GM19468 (cell line): Measurements from ENCODE around the gene KMT5C.
A peak's percentile ranks its signal among the peaks of the same experiment; 100 is the strongest.

Source experiments
- ATAC-seq: cut with Tn5 transposase; IDR thresholded peaks from one replicate; pipeline ENCODE4 v1.9.1; 2021; ENCODE audit warnings: mild to moderate bottlenecking, moderate library complexity, moderate number of reproducible peaks; ENCODE audit not compliant: unreplicated experiment; ENCODE audit errors: extremely low read depth

The KMT5C gene

DNA sequence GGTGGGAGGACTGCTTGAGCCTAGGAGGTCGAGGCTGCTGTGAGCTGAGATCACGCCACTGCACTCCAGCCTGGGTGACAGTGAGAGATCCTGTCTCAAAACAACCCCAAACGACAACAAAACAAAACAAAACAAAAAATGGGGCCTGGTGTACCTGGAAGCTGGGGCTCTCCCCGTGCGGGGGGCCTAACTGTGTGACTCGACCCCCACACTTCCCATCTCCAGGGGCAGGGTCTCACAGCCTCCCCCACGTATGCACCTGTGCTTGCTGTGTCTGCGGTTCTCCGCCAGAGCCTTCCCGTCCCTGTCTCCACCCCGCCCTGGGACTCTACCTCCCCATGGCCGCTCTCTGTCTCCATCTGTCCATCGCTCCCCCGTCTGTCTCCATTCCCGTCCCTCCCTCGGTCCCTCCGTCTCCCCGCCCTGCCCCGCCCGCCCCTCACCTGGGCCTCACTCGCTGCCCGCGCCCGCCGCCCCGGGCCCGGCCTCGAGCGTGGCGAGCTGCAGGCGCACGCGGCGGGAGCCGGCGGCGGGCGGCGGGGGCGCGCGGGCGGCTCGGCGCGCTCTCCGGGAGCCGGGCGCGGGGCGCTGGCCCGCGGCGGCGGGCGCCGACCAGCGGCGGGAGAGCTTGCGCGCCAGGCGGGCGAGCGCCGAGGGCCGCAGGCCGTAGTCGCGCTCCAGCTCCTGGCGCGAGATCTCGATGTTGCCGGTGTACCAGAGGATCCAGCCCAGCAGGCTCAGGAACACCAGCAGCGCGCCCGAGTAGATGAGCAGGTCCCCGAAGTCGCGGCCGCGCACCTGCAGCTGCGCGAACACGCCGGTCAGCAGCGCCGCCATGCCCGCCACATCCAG lies 43.8 kb downstream of the KMT5C start:
- no peak for ATAC-seq

DNA sequence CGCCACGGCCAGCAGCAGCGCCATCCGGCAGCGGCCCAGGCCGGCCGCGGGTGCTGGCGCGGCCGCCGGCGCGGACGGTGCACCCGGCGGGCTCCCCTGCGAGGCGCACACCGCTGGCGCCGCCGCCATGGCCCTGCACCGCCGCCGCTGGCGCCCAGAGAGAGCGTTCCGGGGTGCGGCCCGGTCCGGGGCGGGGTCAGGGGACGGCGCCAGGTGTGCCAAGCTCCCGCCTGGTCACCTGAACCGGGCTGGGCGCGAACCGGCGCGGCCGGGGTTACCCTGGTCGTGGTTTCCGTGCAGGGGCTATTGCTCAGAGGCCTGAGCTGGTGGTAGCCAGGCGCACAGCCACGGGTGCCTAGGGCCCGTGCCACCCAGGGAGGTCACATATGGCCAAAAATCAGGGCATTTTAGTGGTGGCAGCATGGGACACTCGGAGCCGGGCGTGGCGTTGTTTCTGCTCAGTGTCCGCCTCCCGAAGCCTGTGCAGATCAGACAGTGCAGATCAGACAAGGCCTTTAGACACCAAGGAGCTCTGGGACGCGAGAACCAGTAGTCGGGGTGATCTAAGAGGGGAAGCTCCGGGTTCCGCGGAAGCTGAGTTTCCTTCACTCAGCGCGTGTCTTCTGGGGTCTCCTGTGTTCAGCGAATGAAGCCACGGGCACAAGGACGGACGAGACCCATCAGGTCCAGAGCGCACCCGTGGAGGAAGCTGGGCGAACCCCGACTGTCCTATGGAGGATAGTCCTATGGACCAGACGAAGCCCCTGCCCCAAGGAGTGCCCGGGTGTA lies 44.6 kb downstream of the KMT5C start, which contains the start of gene TMEM238:
Gene TMEM238 (minus strand): TSS at position 162 of the 789 bp plus-strand sequence. CDS start 33 bp downstream, at position 129.
- ATAC-seq: no peak

DNA sequence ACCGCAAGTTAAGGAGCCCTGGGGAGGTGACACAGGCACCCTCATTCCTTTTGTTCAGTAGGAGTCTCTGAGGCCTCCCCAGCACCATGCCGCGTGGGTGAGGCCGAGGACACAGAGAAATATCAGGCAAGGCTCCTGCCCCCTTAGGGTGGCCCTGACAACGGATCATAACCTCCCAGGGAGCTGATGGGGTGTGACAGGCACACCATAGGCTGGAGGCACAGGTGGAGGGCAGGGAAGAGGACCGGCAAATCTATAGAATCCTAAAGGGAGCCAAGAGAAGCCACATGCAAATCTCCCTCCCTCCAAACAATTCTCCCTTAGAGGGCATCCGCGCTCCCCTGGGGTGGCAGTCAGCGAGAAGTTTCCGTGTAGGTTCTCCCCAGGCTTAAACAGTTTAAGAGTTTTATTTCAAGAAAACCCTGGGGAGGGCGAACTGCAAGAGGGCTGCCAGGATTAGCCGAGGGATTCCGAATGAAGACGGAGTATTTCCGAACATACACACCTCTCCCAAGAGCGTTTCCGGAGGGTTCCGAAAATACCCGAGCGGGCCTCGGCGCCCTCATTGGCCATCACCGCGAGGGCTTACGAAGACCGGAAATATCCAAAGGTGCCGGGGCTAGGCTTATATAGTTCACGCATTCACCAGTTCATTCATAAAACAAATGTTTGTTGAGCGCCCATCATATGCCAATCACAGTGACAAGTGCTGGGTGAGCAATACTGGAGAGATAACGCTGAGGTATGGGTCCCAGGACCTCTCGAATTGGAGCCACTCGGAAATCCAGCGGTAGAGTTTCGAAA lies 45.4 kb downstream of the KMT5C start:
- ATAC-seq: peak; percentile 16

DNA sequence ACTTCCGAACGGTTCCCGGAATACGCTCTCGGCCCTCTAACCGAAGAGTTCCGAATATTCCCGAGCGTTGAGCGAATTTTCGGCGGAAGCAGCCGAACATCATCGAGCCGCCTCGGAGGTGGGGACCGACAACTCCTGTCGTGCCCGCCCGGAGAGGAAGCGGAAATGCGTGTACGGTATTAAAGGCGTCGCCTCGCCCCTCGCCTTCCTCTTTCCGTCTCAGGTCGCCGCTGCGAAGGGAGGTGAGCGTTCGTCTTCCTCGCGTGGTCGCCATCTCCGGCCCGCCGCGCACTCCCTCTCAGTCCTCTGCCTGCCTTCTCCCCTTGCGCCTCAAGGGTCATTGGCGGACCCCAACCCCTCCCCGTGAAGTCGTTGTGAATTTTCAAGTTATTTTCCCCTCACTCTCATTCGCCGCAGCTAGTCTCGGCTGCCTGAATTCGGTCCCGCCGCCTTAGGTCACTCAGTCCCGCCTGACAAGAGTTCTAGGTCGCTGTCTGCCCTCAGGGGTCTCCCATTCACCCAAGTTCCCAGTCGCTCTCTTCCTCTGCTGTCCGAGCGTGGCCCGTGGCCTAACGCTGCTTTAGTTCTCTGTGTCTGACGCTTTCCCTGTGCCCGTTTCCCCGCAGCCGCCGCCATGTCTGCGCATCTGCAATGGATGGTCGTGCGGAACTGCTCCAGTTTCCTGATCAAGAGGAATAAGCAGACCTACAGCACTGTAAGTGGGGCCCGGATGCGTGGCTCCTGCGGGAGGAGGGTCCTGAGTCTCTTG lies 46.2 kb downstream of the KMT5C start, which contains the start of gene RPL28:
Gene RPL28 (plus strand): TSS at position 209 of the 769 bp plus-strand sequence. CDS start 426 bp downstream, at position 635.
- peak; percentile 36 for ATAC-seq

DNA sequence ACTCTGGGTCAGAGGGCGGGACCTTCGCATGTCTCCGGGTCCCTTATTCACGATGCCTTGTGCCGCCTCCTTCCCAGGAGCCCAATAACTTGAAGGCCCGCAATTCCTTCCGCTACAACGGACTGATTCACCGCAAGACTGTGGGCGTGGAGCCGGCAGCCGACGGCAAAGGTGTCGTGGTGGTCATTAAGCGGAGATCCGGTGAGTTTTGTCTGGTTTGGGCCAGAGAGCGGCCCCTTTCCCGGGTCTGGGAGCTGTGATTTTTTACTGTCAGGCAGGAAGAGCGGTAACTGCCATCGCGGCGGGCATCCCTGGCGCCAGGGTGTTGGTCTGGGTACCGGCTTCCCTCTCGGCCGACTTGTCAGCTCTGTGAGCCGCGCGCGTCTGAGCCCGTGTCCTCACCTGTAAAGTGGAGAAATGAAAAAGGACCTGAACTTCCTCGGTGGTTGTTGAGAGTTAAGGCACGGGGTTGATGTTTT lies 46.9 kb downstream of the KMT5C start:
- no peak for ATAC-seq

DNA sequence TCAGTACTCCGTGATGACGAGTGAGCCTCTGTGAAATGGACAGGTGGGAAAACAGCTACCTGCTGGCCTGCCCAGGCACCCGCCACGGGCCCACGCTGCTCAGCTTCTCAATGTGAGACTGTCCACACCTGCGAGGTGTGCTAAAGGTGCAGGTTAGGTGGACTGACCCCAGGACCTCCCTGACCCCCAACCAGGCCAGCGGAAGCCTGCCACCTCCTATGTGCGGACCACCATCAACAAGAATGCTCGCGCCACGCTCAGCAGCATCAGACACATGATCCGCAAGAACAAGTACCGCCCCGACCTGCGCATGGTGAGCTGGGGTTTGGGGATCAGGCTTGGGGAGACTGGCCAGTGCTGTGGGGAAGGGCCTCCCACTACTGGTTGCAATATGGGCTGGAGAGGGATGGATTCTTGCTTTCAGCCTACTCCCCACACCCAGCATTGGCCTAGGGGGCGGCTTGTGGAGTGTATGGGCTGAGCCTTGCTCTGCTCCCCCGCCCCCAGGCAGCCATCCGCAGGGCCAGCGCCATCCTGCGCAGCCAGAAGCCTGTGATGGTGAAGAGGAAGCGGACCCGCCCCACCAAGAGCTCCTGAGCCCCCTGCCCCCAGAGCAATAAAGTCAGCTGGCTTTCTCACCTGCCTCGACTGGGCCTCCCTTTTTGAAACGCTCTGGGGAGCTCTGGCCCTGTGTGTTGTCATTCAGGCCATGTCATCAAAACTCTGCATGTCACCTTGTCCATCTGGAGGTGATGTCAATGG lies 48.2 kb downstream of the KMT5C start:
- ATAC-seq: no peak

DNA sequence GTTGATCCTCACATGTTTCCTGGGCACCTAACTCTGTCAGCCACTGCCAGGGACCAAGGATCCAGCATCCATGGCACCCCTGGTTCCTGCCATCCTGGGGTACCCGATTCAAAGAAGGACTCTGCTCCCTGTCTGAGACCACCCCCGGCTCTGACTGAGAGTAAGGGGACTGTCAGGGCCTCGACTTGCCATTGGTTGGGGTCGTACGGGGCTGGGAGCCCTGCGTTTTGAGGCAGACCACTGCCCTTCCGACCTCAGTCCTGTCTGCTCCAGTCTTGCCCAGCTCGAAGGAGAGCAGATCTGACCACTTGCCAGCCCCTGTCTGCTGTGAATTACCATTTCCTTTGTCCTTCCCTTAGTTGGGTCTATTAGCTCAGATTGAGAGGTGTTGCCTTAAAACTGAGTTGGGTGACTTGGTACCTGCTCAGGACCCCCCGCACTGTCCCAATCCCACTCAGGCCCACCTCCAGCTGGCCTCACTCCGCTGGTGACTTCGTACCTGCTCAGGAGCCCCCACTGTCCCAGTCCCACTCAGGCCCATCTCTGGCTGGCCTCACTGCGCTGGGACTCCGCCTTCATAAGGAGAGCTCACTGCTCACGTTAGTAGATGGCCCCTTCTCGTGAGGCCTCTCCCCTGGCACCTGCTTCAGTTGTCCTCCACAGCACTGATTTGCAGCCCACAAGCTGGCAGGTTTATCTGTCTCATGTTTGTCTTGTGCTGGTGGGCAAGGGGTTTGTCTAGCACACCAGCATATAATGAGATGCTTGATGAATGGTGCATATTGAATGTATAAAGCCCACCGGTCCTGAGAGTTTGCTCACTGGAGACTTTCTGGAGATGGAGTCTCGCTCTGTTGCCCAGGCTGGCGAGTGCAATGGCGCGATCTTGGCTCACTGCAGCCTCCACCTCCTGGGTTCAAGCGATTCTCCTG lies 50.0 kb downstream of the KMT5C start:
- ATAC-seq: no peak

DNA sequence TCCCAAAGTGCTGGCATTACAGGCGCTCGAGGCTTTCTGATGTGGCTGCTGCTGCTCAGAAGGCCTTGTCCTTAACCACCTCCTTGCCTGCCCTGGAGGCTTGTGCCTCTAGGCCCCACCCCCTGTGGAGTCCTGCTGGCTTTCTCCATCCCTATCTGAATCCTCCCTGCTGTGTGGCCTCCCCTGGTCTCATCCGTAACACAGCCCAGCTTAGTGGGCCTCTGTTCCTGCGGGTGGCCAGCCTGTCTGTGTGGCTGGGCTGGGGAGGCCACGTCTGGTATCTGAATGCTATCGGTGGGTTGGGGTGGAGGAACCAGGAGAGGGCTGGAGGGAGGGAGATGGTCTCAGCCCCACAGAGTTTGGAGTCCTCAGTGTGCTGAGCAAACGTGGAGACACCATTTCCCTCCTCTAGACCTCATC lies 50.8 kb downstream of the KMT5C start:
- ATAC-seq: no peak

DNA sequence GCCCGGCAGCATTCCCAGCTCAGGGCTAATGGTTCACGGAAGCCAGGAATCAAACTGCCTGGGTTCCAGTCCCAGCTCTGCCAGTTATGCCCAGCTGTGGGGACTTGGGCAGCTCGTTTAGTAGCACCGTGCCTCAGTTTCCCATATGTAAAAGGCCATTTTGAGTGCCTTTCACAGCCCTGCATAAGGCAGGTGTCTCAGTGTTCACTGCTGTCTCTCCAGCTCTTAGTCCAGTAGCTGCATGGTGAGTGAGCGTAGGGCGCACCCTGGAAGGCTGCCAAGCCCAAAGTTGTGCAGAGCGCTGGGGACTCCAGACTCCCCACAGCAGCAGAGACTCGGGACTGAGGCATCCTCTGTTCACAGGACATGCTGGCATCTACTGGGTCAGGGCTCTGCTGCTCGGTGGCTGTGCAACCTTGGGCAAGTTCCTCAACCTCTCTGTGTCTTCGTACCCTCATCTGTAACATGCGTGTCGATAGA lies 51.6 kb downstream of the KMT5C start:
- no peak for ATAC-seq

DNA sequence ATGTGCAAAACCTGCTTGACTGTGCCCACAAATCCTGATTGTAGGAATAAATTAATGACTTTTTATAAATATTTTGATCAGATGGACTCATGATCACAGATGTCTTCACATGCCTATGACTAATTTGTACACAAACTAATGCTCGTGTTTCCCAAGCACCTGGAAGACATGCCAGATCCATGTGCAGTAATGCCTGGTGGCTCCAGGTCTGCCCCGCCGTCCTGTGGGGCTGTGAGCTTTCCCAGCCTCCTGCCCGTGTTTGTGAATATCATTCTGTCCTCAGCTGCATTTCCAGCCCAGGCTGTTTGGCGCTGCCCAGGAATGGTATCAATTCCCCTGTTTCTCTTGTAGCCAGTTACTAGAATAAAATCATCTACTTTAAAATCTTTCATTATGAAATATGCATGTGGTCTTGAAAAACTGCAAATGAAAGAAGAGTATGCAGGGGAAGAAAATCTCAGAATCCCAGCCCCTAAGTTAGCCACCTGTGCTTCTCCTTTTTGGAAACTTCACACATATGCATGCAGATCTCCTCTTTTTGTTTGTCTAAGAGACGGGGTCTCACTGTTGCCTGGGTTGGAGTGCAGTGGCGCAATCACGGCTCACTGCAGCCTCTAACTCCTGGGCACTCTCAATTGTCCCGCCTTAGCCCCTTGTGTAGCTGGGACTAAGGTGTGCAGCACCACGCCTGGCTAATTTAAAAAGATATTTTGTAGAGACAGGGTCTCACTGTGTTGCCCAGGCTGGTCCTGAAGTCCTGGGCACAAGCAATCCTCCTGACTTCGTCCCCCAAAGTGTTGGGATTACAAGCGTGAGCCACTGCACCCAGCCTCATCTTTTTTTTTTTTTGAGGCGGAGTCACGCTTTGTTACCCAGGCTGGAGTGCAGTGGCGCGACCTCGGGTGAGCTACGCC lies 52.3 kb downstream of the KMT5C start:
- ATAC-seq: no peak

DNA sequence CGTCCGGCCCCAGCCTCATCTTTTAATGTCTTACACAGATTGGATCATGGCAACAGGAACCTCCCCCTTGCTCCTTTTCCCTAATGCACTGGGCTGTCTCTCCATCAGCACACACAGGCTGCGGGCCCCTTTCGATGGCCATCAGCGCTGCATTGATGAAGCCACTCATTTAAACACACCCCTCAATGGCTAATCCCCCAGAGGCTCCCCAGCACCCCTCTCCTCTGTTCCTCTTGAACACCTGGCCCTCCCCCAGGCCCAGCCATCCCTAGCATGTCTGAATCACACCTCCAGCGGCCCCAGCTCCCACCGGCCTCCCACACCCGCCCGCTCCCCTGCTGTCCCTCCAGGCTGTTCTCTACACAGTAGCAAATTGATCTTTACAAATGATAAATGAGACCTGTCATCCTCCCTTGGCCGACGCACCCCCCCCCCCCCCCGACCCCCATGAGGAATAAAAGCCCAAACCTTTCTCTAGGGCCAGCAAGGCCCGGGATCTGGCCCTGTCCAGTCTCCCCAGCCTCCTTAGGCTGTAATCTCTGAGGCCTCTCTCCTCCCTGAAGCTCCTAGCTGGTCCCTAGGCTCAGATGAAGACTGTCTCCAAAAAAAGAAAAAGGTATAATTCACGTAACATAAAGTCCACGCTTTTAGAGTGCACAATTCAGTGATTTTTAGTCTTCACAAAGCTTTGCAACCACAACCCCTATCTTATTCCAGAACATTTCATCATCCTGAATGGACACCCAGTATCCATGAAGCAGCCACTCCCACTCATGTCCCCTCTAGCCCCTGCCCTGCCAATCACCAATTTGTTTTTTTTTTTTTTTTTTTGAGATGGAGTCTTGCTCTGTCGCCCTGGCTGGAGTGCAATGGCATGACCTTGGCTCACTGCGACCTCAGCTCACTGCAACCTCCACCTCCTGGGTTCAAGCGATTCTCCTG lies 53.4 kb downstream of the KMT5C start:
- no peak for ATAC-seq
